ENCODE data around the gene SOBP.

DNA sequence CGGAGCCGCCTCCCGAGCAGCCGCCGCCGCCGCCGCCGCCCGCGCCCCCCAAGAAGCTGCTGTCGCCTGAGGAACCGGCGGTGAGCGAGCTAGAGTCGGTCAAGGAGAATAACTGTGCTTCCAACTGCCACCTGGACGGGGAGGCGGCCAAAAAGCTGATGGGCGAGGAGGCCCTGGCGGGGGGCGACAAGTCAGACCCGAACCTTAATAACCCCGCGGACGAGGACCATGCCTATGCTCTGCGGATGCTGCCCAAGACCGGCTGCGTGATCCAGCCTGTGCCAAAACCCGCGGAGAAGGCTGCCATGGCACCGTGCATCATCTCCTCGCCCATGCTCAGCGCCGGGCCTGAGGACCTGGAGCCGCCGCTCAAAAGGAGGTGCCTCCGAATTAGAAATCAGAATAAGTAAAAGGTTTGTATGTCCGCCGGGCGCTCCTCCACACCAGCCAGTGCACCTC is 145.2 kb downstream of the SOBP start:
- TF ChIP-seq, protein P1, sequence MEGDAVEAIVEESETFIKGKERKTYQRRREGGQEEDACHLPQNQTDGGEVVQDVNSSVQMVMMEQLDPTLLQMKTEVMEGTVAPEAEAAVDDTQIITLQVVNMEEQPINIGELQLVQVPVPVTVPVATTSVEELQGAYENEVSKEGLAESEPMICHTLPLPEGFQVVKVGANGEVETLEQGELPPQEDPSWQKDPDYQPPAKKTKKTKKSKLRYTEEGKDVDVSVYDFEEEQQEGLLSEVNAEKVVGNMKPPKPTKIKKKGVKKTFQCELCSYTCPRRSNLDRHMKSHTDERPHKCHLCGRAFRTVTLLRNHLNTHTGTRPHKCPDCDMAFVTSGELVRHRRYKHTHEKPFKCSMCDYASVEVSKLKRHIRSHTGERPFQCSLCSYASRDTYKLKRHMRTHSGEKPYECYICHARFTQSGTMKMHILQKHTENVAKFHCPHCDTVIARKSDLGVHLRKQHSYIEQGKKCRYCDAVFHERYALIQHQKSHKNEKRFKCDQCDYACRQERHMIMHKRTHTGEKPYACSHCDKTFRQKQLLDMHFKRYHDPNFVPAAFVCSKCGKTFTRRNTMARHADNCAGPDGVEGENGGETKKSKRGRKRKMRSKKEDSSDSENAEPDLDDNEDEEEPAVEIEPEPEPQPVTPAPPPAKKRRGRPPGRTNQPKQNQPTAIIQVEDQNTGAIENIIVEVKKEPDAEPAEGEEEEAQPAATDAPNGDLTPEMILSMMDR (IDR thresholded peaks at IDR 0.05) = no peak
- TF ChIP-seq ZFX (IDR thresholded peaks at IDR 0.05; ENCODE audit: borderline replicate concordance) = no peak

Data from 22Rv1 (cell line).